PC-3 (cell line): ENCODE measurements around the gene GSN. TPM values are rescaled to one million over a fixed set of nuclear protein-coding genes. Genes with fewer than 3 reads are reported as not detected.

Experiments
- ATAC-seq: fragments of 200-7000 bp; cut with Tn5 transposase; 2 replicates; pipeline ENCODE4 v1.9.1; 2020; ENCODE audit warnings: mild to moderate bottlenecking, moderate library complexity
- BruUV-seq: library from RNA; stranded (reverse); fragments of 400-500 nt; replicated peaks from 2 replicates; lab custom pipeline; 2021; lab: Mats Ljungman, UMichigan
- CTCF ChIA-PET: fragments of 300-600 bp; sonication (Branson Sonifier 250); formaldehyde crosslinking; loops from one replicate; lab custom pipeline; 2022; ENCODE audit warnings: antibody characterized with exemption; lab: Charles Lee
- POLR2A ChIA-PET: fragments of 300-600 bp; sonication (Branson Sonifier 250); formaldehyde crosslinking; loops from one replicate; lab custom pipeline; 2022; ENCODE audit warnings: antibody characterized with exemption; ENCODE audit not compliant: unreplicated experiment; lab: Charles Lee
- DNase-seq: peaks from one replicate; pipeline ENCODE4 v3.0.0-alpha.2; 2015
- H2AFZ ChIP-seq: fragments of 300-600 bp; sonication (generic); 2 replicates; pipeline ENCODE4 v1.6.0; 2016; ENCODE audit warnings: antibody characterized with exemption, low read length
- H3F3A ChIP-seq: fragments of 300-600 bp; sonication (generic); one replicate; pipeline ENCODE4 v1.6.0; 2017; ENCODE audit warnings: antibody characterized with exemption, low read length, control low read depth, mild to moderate bottlenecking; ENCODE audit not compliant: unreplicated experiment
- H3K27ac ChIP-seq: fragments of 300-600 bp; sonication (generic); 2 replicates; pipeline ENCODE4 v1.5.1; 2016; ENCODE audit warnings: mild to moderate bottlenecking, low read length
- H3K27me3 ChIP-seq: fragments of 300-600 bp; sonication (generic); 2 replicates; pipeline ENCODE4 v1.6.1; 2016; ENCODE audit warnings: low read length, mixed read lengths
- H3K36me3 ChIP-seq: fragments of 300-600 bp; sonication (generic); 2 replicates; pipeline ENCODE4 v1.6.1; 2016; ENCODE audit warnings: low read depth, mixed run types, low read length, mixed read lengths
- H3K4me1 ChIP-seq: fragments of 300-600 bp; sonication (generic); 2 replicates; pipeline ENCODE4 v1.5.1; 2016; ENCODE audit warnings: low read length; ENCODE audit not compliant: insufficient read depth
- H3K4me2 ChIP-seq: fragments of 300-600 bp; sonication (generic); 2 replicates; pipeline ENCODE4 v1.6.0; 2016; ENCODE audit warnings: low read length
- H3K4me3 ChIP-seq: fragments of 300-600 bp; sonication (generic); 2 replicates; pipeline ENCODE4 v1.5.1; 2016; ENCODE audit warnings: mild to moderate bottlenecking, low read length, mixed read lengths
- H3K79me2 ChIP-seq: fragments of 300-600 bp; sonication (generic); 2 replicates; pipeline ENCODE4 v1.6.1; 2017; ENCODE audit warnings: low read length, mixed read lengths
- H3K9ac ChIP-seq: fragments of 300-600 bp; sonication (generic); 2 replicates; pipeline ENCODE4 v1.6.0; 2016; ENCODE audit warnings: mild to moderate bottlenecking, low read length
- H3K9me2 ChIP-seq: fragments of 300-600 bp; sonication (generic); replicated peaks from 2 replicates; pipeline ENCODE4 v1.6.1; 2016; ENCODE audit warnings: mixed run types, low read length, mixed read lengths
- H3K9me3 ChIP-seq: fragments of 300-600 bp; sonication (generic); 2 replicates; pipeline ENCODE4 v1.6.1; 2016; ENCODE audit warnings: low read length, mixed read lengths
- H4K20me1 ChIP-seq: fragments of 300-600 bp; sonication (generic); 2 replicates; pipeline ENCODE4 v1.6.1; 2016; ENCODE audit warnings: low read length, mixed read lengths
- CTCF ChIP-seq: fragments of 300-600 bp; sonication (generic); conservative IDR thresholded peaks from 2 replicates; pipeline ENCODE4 v1.5.1; 2017; ENCODE audit warnings: antibody characterized with exemption, low read depth, mild to moderate bottlenecking, low read length
- EZH2 ChIP-seq: fragments of 300-600 bp; sonication (generic); IDR thresholded peaks from one replicate; pipeline ENCODE4 v1.6.1; 2017; ENCODE audit warnings: antibody characterized with exemption, mild to moderate bottlenecking, low read length; ENCODE audit not compliant: unreplicated experiment
- EZH2phosphoT487 ChIP-seq: fragments of 300-600 bp; sonication (generic); IDR thresholded peaks from 2 replicates; pipeline ENCODE4 v1.6.1; 2018; ENCODE audit warnings: mild to moderate bottlenecking, antibody characterized with exemption, low read length, borderline replicate concordance
- intact Hi-C: fragments of 100-400 bp; cut with micrococcal nuclease; formaldehyde crosslinking; loops from 2 replicates; pipeline ENCODE4 v1.9.0; 2023
- total RNA-seq: library from RNA; depleted of rRNA; stranded (reverse); fragments of >200 nt; gene quantifications from 2 replicates; pipeline ENCODE4 v1.2.3, GENCODE V29; 2014

GSN gene
- total RNA-seq, 1 experiment from 2014 or later, result 36.5 TPM

- no TSS peak for BruUV-seq
- no peaks in the 10 kb centered on the region for H3K9me2 ChIP-seq
- no peaks in the 10 kb centered on the region for H3K79me2 ChIP-seq
- peaks cover 66% of the 10 kb centered on the region for H3K4me1 ChIP-seq
- H3K4me3 ChIP-seq, result no peak overlapping the region
- TF ChIP-seq CTCF (no peak), EZH2phosphoT487 (no peak), EZH2 (no peak)
- H4K20me1 ChIP-seq, result no peaks in the 10 kb centered on the region
- no peak for DNase-seq
- no peaks in the 10 kb centered on the region for H3K27me3 ChIP-seq
- CTCF ChIA-PET, result no interaction called here
- peak overlapping the region; percentile 96 for H3K27ac ChIP-seq
- peak overlapping the region; percentile 68; the same call in 1 of the 2 replicates for H3K4me2 ChIP-seq
- no peaks in the 10 kb centered on the region for H3K9me3 ChIP-seq
- intact Hi-C loops, result no loop called here
- POLR2A ChIA-PET, result no interaction called here
- no peak for ATAC-seq
- H3K9ac ChIP-seq, result peak overlapping the region; percentile 39; the same call in 1 of the 2 replicates
- H3F3A ChIP-seq, result no peaks in the 10 kb centered on the region
- H2AFZ ChIP-seq, result no peak overlapping the region
- H3K36me3 ChIP-seq, result no peaks in the 10 kb centered on the region
Measured at GRCh38 chr9:121283080-121283398, 15.1 kb downstream of the GSN start.

GRCh38 chr9:121283856-121284732 is 16.1 kb downstream of the GSN start:
- ATAC-seq (no peak), DNase-seq (no peak)
- Histone ChIP-seq H2AFZ (no peak overlapping the region), H4K20me1 (no peaks in the 10 kb centered on the region), H3K9me3 (no peaks in the 10 kb centered on the region), H3K27ac (no peak overlapping the region), H3K4me3 (no peak overlapping the region), H3K36me3 (no peaks in the 10 kb centered on the region), H3K4me2 (no peak overlapping the region), H3K27me3 (no peaks in the 10 kb centered on the region), H3K79me2 (no peaks in the 10 kb centered on the region), H3K9me2 (no peaks in the 10 kb centered on the region), H3K9ac (no peak overlapping the region), H3F3A (no peaks in the 10 kb centered on the region), H3K4me1 (peaks cover 64% of the 10 kb centered on the region)
- no TSS peak for BruUV-seq
- no peak for TF ChIP-seq EZH2phosphoT487
- no peak for TF ChIP-seq CTCF
- TF ChIP-seq EZH2, result no peak
- ChIA-PET POLR2A (no interaction called here), CTCF (no interaction called here)
- intact Hi-C loops, result no loop called here

GRCh38 chr9:121284733-121285451 is 16.9 kb downstream of the GSN start:
- POLR2A ChIA-PET, result no interaction called here

More at GRCh38 chr9:121284733-121285451, 16.9 kb downstream of the GSN start:
- H3F3A ChIP-seq, result no peaks in the 10 kb centered on the region
- peaks cover 59% of the 10 kb centered on the region for H3K4me1 ChIP-seq
- intact Hi-C loops, result no loop called here
- no peak overlapping the region for H3K4me2 ChIP-seq
- H2AFZ ChIP-seq, result no peak overlapping the region
- no peaks in the 10 kb centered on the region for H3K9me2 ChIP-seq
- no peaks in the 10 kb centered on the region for H3K27me3 ChIP-seq
- no peak for TF ChIP-seq EZH2
- no peak for TF ChIP-seq CTCF
- no peak for TF ChIP-seq EZH2phosphoT487
- ATAC-seq, result no peak
- H4K20me1 ChIP-seq, result no peaks in the 10 kb centered on the region
- no peak for DNase-seq
- no peak overlapping the region for H3K9ac ChIP-seq
- H3K79me2 ChIP-seq, result no peaks in the 10 kb centered on the region
- H3K36me3 ChIP-seq, result no peaks in the 10 kb centered on the region
- no peak overlapping the region for H3K27ac ChIP-seq
- no peak overlapping the region for H3K4me3 ChIP-seq
- no peaks in the 10 kb centered on the region for H3K9me3 ChIP-seq
- BruUV-seq, result no TSS peak
- CTCF ChIA-PET, result no interaction called here
